SK-N-SH (cell line): ENCODE data around the gene DCP1B. TPM values are rescaled to one million over a fixed set of nuclear protein-coding genes. Genes with fewer than 3 reads are reported as not detected.

Experiments
- CTCF ChIA-PET: fragments of 300-600, 350-600 bp; formaldehyde crosslinking; extraction: SDS; loops from one replicate; lab custom pipeline; 2021; lab: Yijun Ruan, JAX
- POLR2A ChIA-PET: fragments of 350-600 bp; sonication (Branson Sonifier 250); formaldehyde crosslinking; extraction: SDS; loops from one replicate; lab custom pipeline; 2020; ENCODE audit warnings: antibody characterized with exemption, inconsistent platforms; lab: Yijun Ruan, JAX
- DNase-seq: peaks from one replicate; pipeline ENCODE4 v3.0.0; 2012
- H2AFZ ChIP-seq: fragments of 200-600 bp; sonication (generic); 2 replicates; pipeline ENCODE4 v1.8.1; 2016; ENCODE audit warnings: antibody characterized with exemption, mild to moderate bottlenecking, low read depth
- H3F3A ChIP-seq: fragments of 200-600 bp; sonication (generic); replicated peaks from 2 replicates; pipeline ENCODE3; 2016; ENCODE audit warnings: antibody characterized with exemption, mild to moderate bottlenecking; ENCODE audit not compliant: insufficient read depth
- H3K27ac ChIP-seq, 2 experiments: fragments of 200-500 bp in 1 of 2; fragments of 200-600 bp in 1 of 2; sonication (Bioruptor generic) in 1 of 2; sonication (generic), shearing (Covaris generic) in 1 of 2; 2 replicates each; pipeline versions ENCODE4 v1.5.1 to v1.6.1; 2014 to 2016; ENCODE audit warnings: low read depth in 2 of 2, inconsistent platforms in 1 of 2, low read length in 1 of 2, mild to moderate bottlenecking in 1 of 2, mixed read lengths in 1 of 2
- H3K27me3 ChIP-seq: fragments of 200-600 bp; sonication (generic), shearing (Covaris generic); 2 replicates; pipeline ENCODE4 v1.6.1; 2016; ENCODE audit warnings: mixed run types; ENCODE audit not compliant: insufficient read depth
- H3K36me3 ChIP-seq, 2 experiments: fragments of 200-500 bp in 1 of 2; fragments of 200-600 bp in 1 of 2; sonication (Bioruptor generic) in 1 of 2; sonication (generic) in 1 of 2; replicated peaks in 1 of 2; 2 replicates each; pipeline versions ENCODE3 to v1.5.1; 2014 to 2016; ENCODE audit warnings: low read length in 1 of 2, mild to moderate bottlenecking in 1 of 2; ENCODE audit not compliant: insufficient read depth in 2 of 2, control insufficient read depth in 1 of 2
- H3K4me1 ChIP-seq, 2 experiments: fragments of 200-500 bp in 1 of 2; fragments of 200-600 bp in 1 of 2; sonication (Bioruptor generic) in 1 of 2; sonication (generic), shearing (Covaris generic) in 1 of 2; 2 replicates each; pipeline versions ENCODE4 v1.5.1 to v1.6.1; 2014 to 2016; ENCODE audit warnings: low read depth in 1 of 2, low read length in 1 of 2, mixed run types in 1 of 2; ENCODE audit not compliant: insufficient read depth in 2 of 2, control insufficient read depth in 1 of 2
- H3K4me2 ChIP-seq: fragments of 200-600 bp; sonication (generic), shearing (Covaris generic); 2 replicates; pipeline ENCODE4 v1.6.1; 2017; ENCODE audit warnings: mixed run types
- H3K4me3 ChIP-seq, 2 experiments: fragments of 200-500 bp in 1 of 2; fragments of 200-600 bp in 1 of 2; sonication (Bioruptor generic) in 1 of 2; sonication (generic), shearing (Covaris generic) in 1 of 2; 2 replicates each; pipeline versions ENCODE4 v1.5.1 to v1.8.1; 2014 to 2016; ENCODE audit warnings: low read depth in 2 of 2, inconsistent platforms in 1 of 2, low read length in 1 of 2, mild to moderate bottlenecking in 1 of 2, mixed read lengths in 1 of 2, moderate library complexity in 1 of 2
- H3K79me2 ChIP-seq: fragments of 200-600 bp; sonication (generic); 2 replicates; pipeline ENCODE4 v1.8.1; 2017; ENCODE audit warnings: mild to moderate bottlenecking; ENCODE audit not compliant: insufficient read depth
- H3K9ac ChIP-seq: fragments of 200-600 bp; sonication (generic); 2 replicates; pipeline ENCODE4 v1.6.1; 2017; ENCODE audit warnings: mixed run types
- H3K9me2 ChIP-seq: fragments of 200-600 bp; sonication (generic); 2 replicates; pipeline ENCODE4 v1.6.1; 2017; ENCODE audit warnings: mixed run types
- H3K9me3 ChIP-seq: fragments of 200-600 bp; sonication (generic); 2 replicates; pipeline ENCODE4 v1.6.1; 2017; ENCODE audit warnings: mixed run types, mild to moderate bottlenecking, moderate library complexity
- H4K20me1 ChIP-seq: fragments of 200-600 bp; sonication (generic); 2 replicates; pipeline ENCODE4 v1.6.1; 2017; ENCODE audit warnings: mild to moderate bottlenecking, mixed run types; ENCODE audit not compliant: insufficient read depth
- CHD2 ChIP-seq: fragments of 150-350 bp; IDR thresholded peaks from 2 replicates; pipeline ENCODE4 v1.6.1; 2018; ENCODE audit warnings: low read length; ENCODE audit not compliant: partially characterized antibody
- EP300 ChIP-seq, 2 experiments: IDR thresholded peaks; 2 replicates each; pipeline versions ENCODE4 v1.4.0 to v1.6.1; 2012; ENCODE audit warnings: borderline replicate concordance in 1 of 2, low read depth in 1 of 2, low read length in 1 of 2
- EZH2phosphoT487 ChIP-seq: fragments of 200-600 bp; sonication (generic); IDR thresholded peaks from 2 replicates; pipeline ENCODE4 v1.6.1; 2017; ENCODE audit warnings: low read depth, mixed run types, mild to moderate bottlenecking, antibody characterized with exemption, moderate library complexity, borderline replicate concordance
- FOXM1 ChIP-seq: IDR thresholded peaks from 2 replicates; pipeline ENCODE4 v1.4.0; 2012; ENCODE audit warnings: low read depth, mild to moderate bottlenecking
- GABPA ChIP-seq: IDR thresholded peaks from 2 replicates; pipeline ENCODE4 v1.4.0; 2012; ENCODE audit warnings: low read depth, mild to moderate bottlenecking
- GATA2 ChIP-seq: sonication (generic); formaldehyde crosslinking; IDR thresholded peaks from 2 replicates; pipeline ENCODE4 v1.5.0; 2020; ENCODE audit warnings: mild to moderate bottlenecking, missing genetic modification reagents
- NRF1 ChIP-seq: IDR thresholded peaks from 2 replicates; pipeline ENCODE4 v1.6.1; 2012; ENCODE audit warnings: low read depth, mild to moderate bottlenecking, low read length
- SIN3A ChIP-seq: IDR thresholded peaks from 2 replicates; pipeline ENCODE4 v1.6.1; 2012; ENCODE audit warnings: low read depth, mild to moderate bottlenecking, low read length, moderate library complexity, borderline replicate concordance
- TCF12 ChIP-seq: IDR thresholded peaks from 2 replicates; pipeline ENCODE4 v1.4.0; 2012
- WGBS: methylation state at CpG from one replicate; pipeline ENCODE4 v1.1.6; 2017; ENCODE audit warnings: low lambda C conversion rate; 5-methylcytosine and 5-hydroxymethylcytosine counted together
- polyA plus RNA-seq, 3 experiments: library from polyadenylated mRNA; depleted of rRNA; stranded (reverse); fragments of >200 nt; gene quantifications; 2 replicates each; pipeline ENCODE4 v1.2.3, GENCODE V29; 2012
- TF ChIP-seq, protein P1 (sequence below): fragments of 150-350 bp; IDR thresholded peaks from 2 replicates; pipeline ENCODE4 v1.6.1; 2017; ENCODE audit warnings: antibody characterized with exemption, low read length, low read depth, borderline replicate concordance
- TF ChIP-seq, protein P2 (sequence below): fragments of 200-600 bp; sonication (generic); IDR thresholded peaks from 2 replicates; pipeline ENCODE4 v1.6.1; 2017; ENCODE audit warnings: antibody characterized with exemption, mild to moderate bottlenecking, moderate library complexity
- TF ChIP-seq, protein P3 (sequence below): IDR thresholded peaks from 2 replicates; pipeline ENCODE4 v1.4.0; 2012; ENCODE audit warnings: low read depth, borderline replicate concordance
- TF ChIP-seq, protein P4 (sequence below): fragments of 150-350 bp; IDR thresholded peaks from 2 replicates; pipeline ENCODE4 v1.6.1; 2016; ENCODE audit warnings: mild to moderate bottlenecking, low read depth, low read length
- TF ChIP-seq, protein P5 (sequence below): IDR thresholded peaks from 2 replicates; pipeline ENCODE4 v1.6.1; 2012; ENCODE audit warnings: mild to moderate bottlenecking, low read depth, low read length, moderate library complexity

Gene DCP1B
- polyA plus RNA-seq, 1 of the 3 experiments (the other 2 are of a cell fraction): 18.8 TPM

DNA sequence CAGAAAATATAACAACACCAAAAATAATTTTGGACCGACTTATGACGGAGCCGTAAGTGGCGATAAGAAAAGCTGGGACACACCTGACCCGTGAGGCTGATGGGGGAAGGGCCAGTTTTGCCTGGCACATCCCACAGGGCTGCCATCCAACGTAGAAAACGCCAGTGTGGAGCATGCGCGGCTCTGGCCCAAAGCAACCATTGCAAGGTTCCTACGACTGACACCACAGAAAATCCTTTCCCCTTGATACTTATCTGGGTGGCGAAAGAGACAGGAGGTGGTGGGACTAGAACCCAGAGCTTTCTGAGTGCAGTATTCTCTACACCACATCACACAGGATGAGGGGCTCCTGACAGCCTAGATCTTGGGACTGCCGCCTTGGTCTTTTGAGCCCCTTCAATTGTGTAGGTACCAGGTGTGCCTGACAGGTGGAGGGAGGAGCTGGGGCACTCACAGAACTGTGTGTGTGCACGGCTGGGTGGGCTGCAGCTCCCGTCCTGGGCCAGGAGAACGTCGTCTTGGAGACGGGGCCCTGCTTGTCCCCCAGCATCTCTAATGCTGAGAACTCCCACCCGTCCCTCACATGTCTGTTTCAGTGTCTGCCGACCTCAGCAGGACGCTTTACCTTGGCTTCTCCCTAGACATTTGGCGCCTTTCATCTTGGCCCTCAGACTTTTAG lies 68.4 kb downstream of the DCP1B start:
- ChIA-PET POLR2A (interaction anchor here (1.1 kb wide), 1 partner anchor 99 kb away, joined by 3 read pairs; no protein-coding TSS in a partner anchor), CTCF (interaction anchor here (0.5 to 4.7 kb wide), 9 partner anchors 18 to 647 kb away, joined by 3 to 33 read pairs (median 4); no protein-coding TSS in a partner anchor)
- Histone ChIP-seq H3K36me3 (peaks cover 6 to 16% of the 10 kb centered on the region in 2 experiments), H3K9me3 (no peaks in the 10 kb centered on the region), H3F3A (peaks cover 3% of the 10 kb centered on the region), H2AFZ (no peak overlapping the region), H3K4me2 (no peak overlapping the region), H3K27me3 (no peaks in the 10 kb centered on the region), H4K20me1 (no peaks in the 10 kb centered on the region), H3K79me2 (no peaks in the 10 kb centered on the region), H3K9me2 (no peaks in the 10 kb centered on the region), H3K4me3 (no peak overlapping the region), H3K27ac (peak overlapping the region; percentile 17 to 83; a peak in 3 of 4 replicates), H3K9ac (no peak overlapping the region), H3K4me1 (peaks cover 4 to 64% of the 10 kb centered on the region in 2 experiments; a peak in 2 of 4 replicates)
- peak; percentile 30 for DNase-seq
- TF ChIP-seq EP300 (IDR thresholded peaks at IDR 0.05; ENCODE audit: borderline replicate concordance in 1 of 2, low read depth in 1 of 2, low read length in 1 of 2) (no peak), EZH2phosphoT487 (no peak), FOXM1 (no peak), CHD2 (no peak), SIN3A (no peak), GABPA (no peak), TCF12 (no peak), GATA2 (CRISPR knock-in tag) (no peak), NRF1 (no peak)
- TF ChIP-seq, protein P1, sequence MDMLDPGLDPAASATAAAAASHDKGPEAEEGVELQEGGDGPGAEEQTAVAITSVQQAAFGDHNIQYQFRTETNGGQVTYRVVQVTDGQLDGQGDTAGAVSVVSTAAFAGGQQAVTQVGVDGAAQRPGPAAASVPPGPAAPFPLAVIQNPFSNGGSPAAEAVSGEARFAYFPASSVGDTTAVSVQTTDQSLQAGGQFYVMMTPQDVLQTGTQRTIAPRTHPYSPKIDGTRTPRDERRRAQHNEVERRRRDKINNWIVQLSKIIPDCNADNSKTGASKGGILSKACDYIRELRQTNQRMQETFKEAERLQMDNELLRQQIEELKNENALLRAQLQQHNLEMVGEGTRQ: no peak
- TF ChIP-seq, protein P2, sequence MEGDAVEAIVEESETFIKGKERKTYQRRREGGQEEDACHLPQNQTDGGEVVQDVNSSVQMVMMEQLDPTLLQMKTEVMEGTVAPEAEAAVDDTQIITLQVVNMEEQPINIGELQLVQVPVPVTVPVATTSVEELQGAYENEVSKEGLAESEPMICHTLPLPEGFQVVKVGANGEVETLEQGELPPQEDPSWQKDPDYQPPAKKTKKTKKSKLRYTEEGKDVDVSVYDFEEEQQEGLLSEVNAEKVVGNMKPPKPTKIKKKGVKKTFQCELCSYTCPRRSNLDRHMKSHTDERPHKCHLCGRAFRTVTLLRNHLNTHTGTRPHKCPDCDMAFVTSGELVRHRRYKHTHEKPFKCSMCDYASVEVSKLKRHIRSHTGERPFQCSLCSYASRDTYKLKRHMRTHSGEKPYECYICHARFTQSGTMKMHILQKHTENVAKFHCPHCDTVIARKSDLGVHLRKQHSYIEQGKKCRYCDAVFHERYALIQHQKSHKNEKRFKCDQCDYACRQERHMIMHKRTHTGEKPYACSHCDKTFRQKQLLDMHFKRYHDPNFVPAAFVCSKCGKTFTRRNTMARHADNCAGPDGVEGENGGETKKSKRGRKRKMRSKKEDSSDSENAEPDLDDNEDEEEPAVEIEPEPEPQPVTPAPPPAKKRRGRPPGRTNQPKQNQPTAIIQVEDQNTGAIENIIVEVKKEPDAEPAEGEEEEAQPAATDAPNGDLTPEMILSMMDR: no peak
- TF ChIP-seq, protein P3, sequence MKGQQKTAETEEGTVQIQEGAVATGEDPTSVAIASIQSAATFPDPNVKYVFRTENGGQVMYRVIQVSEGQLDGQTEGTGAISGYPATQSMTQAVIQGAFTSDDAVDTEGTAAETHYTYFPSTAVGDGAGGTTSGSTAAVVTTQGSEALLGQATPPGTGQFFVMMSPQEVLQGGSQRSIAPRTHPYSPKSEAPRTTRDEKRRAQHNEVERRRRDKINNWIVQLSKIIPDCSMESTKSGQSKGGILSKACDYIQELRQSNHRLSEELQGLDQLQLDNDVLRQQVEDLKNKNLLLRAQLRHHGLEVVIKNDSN: no peak
- TF ChIP-seq, protein P4, sequence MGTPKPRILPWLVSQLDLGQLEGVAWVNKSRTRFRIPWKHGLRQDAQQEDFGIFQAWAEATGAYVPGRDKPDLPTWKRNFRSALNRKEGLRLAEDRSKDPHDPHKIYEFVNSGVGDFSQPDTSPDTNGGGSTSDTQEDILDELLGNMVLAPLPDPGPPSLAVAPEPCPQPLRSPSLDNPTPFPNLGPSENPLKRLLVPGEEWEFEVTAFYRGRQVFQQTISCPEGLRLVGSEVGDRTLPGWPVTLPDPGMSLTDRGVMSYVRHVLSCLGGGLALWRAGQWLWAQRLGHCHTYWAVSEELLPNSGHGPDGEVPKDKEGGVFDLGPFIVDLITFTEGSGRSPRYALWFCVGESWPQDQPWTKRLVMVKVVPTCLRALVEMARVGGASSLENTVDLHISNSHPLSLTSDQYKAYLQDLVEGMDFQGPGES: no peak
- TF ChIP-seq, protein P5, sequence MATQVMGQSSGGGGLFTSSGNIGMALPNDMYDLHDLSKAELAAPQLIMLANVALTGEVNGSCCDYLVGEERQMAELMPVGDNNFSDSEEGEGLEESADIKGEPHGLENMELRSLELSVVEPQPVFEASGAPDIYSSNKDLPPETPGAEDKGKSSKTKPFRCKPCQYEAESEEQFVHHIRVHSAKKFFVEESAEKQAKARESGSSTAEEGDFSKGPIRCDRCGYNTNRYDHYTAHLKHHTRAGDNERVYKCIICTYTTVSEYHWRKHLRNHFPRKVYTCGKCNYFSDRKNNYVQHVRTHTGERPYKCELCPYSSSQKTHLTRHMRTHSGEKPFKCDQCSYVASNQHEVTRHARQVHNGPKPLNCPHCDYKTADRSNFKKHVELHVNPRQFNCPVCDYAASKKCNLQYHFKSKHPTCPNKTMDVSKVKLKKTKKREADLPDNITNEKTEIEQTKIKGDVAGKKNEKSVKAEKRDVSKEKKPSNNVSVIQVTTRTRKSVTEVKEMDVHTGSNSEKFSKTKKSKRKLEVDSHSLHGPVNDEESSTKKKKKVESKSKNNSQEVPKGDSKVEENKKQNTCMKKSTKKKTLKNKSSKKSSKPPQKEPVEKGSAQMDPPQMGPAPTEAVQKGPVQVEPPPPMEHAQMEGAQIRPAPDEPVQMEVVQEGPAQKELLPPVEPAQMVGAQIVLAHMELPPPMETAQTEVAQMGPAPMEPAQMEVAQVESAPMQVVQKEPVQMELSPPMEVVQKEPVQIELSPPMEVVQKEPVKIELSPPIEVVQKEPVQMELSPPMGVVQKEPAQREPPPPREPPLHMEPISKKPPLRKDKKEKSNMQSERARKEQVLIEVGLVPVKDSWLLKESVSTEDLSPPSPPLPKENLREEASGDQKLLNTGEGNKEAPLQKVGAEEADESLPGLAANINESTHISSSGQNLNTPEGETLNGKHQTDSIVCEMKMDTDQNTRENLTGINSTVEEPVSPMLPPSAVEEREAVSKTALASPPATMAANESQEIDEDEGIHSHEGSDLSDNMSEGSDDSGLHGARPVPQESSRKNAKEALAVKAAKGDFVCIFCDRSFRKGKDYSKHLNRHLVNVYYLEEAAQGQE: no peak
- WGBS: 94% methylated on average over 18 of the region's 21 CpGs
